MM.1S (cell line): ENCODE measurements around the gene PRKAA2.

Experiments used
- EZH2 ChIP-seq: fragments of 300-600 bp; sonication (generic); optimal IDR thresholded peaks from 2 replicates; pipeline ENCODE3; 2017; ENCODE audit warnings: low read depth, mild to moderate bottlenecking, antibody characterized with exemption, low read length, mixed read lengths
- EZH2phosphoT487 ChIP-seq: fragments of 300-600 bp; sonication (generic); IDR thresholded peaks from 2 replicates; pipeline ENCODE4 v1.6.1; 2018; ENCODE audit warnings: antibody characterized with exemption, low read length
- TF ChIP-seq, protein P1 (sequence below): fragments of 300-600 bp; sonication (generic); IDR thresholded peaks from 2 replicates; pipeline ENCODE4 v1.5.1; 2016; ENCODE audit warnings: antibody characterized with exemption, low read length, mixed read lengths

- TF ChIP-seq, protein P1, sequence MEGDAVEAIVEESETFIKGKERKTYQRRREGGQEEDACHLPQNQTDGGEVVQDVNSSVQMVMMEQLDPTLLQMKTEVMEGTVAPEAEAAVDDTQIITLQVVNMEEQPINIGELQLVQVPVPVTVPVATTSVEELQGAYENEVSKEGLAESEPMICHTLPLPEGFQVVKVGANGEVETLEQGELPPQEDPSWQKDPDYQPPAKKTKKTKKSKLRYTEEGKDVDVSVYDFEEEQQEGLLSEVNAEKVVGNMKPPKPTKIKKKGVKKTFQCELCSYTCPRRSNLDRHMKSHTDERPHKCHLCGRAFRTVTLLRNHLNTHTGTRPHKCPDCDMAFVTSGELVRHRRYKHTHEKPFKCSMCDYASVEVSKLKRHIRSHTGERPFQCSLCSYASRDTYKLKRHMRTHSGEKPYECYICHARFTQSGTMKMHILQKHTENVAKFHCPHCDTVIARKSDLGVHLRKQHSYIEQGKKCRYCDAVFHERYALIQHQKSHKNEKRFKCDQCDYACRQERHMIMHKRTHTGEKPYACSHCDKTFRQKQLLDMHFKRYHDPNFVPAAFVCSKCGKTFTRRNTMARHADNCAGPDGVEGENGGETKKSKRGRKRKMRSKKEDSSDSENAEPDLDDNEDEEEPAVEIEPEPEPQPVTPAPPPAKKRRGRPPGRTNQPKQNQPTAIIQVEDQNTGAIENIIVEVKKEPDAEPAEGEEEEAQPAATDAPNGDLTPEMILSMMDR: no peak
- no peak for TF ChIP-seq EZH2
- no peak for TF ChIP-seq EZH2phosphoT487
Measured at GRCh38 chr1:56710646-56711045, 65.5 kb downstream of the PRKAA2 start.
